Measurements from ENCODE around the gene DOCK3. TPM values are rescaled to one million over a fixed set of nuclear protein-coding genes. Genes with fewer than 3 reads are reported as not detected.
"Not testable (repeated sequence)": the region's sequence is repeated elsewhere in the genome, so short reads cannot be mapped to it uniquely, and the experiment has no call there.

Gene DOCK3
- total RNA-seq, 1 experiment from 2014 or later, result 8.3 TPM

- H3K4me1 Mint-ChIP-seq, result peaks cover 25 to 33% of the 10 kb centered on the region in 2 experiments
- no CpG with 5 or more reads among the region's 2 CpGs for WGBS (ENCODE audit: extremely low coverage, insufficient read length, low lambda C conversion rate)
Measured at GRCh38 chr3:50687916-50688315, 13.2 kb downstream of the DOCK3 start.

GRCh38 chr3:50688602-50689001 is 13.9 kb downstream of the DOCK3 start:
- not testable (repeated sequence) for H3K4me1 ChIP-seq (ENCODE audit: insufficient read depth, low read length); H2AFZ ChIP-seq (ENCODE audit: low read length); H2BK15ac ChIP-seq (ENCODE audit: low read depth, low read length); H3K23me2 ChIP-seq (ENCODE audit: insufficient read length, low read depth, low read length, poor library complexity, severe bottlenecking); H4K8ac ChIP-seq (replicated peaks; ENCODE audit: insufficient read length, low read depth, low read length); H2AK5ac ChIP-seq (ENCODE audit: insufficient read length, low read length); H4K20me1 ChIP-seq (ENCODE audit: control insufficient read depth, insufficient read depth, insufficient read length); H3K9ac ChIP-seq (ENCODE audit: extremely low read depth, insufficient read length, low read length); DNase-seq; H2BK120ac ChIP-seq (ENCODE audit: low read depth, low read length, poor library complexity, severe bottlenecking); H3K4me3 Mint-ChIP-seq; H3T11ph ChIP-seq (ENCODE audit: low read length); H2BK5ac ChIP-seq (ENCODE audit: insufficient read length, low read length); H3K27me3 Mint-ChIP-seq (ENCODE audit: low read depth); H3K23ac ChIP-seq (ENCODE audit: insufficient read length, low read depth, low read length); H3K9me3 Mint-ChIP-seq; H2BK12ac ChIP-seq (ENCODE audit: insufficient read length, low read depth, low read length); H3K79me1 ChIP-seq (ENCODE audit: insufficient read depth, low read depth, low read length, poor library complexity, severe bottlenecking); H3K27me3 ChIP-seq (ENCODE audit: insufficient read depth, low read length); H3K4me2 ChIP-seq (ENCODE audit: insufficient read depth, insufficient read length, low read length); H4K91ac ChIP-seq (ENCODE audit: insufficient read length, low read depth, low read length); H3K14ac ChIP-seq (ENCODE audit: insufficient read depth, low read length); H2BK20ac ChIP-seq (ENCODE audit: low read depth, low read length, poor library complexity, severe bottlenecking); H3K18ac ChIP-seq (ENCODE audit: insufficient read length, low read depth, low read length); H3K56ac ChIP-seq (ENCODE audit: insufficient read length, low read depth, low read length); H3K9me3 ChIP-seq (ENCODE audit: control insufficient read depth, low read depth, low read length); H4K5ac ChIP-seq (ENCODE audit: insufficient read length, low read depth, low read length); H3K4ac ChIP-seq (ENCODE audit: low read depth, low read length); H3K79me2 ChIP-seq (ENCODE audit: insufficient read depth, low read length)
- H3K4me1 Mint-ChIP-seq, result peaks cover 25 to 33% of the 10 kb centered on the region in 2 experiments
- WGBS (ENCODE audit: extremely low coverage, insufficient read length, low lambda C conversion rate), result no CpG with 5 or more reads among the region's 4 CpGs
- H3K27ac ChIP-seq (ENCODE audit: insufficient read length, low read depth, low read length), result peak overlapping the region; percentile 67
- H3K27ac Mint-ChIP-seq, result peak overlapping the region in 2 of 3 experiments; percentile 41 to 78; a peak in 3 of 7 replicates
- peaks cover 3 to 16% (median 12%) of the 10 kb centered on the region in 3 experiments for H3K36me3 Mint-ChIP-seq (ENCODE audit: insufficient read depth in 1 of 3, low read depth in 3 of 3)

More at GRCh38 chr3:50687916-50688315, 13.2 kb downstream of the DOCK3 start:
- H2AK5ac ChIP-seq (ENCODE audit: insufficient read length, low read length), result no peak overlapping the region
- no peak overlapping the region for H3K14ac ChIP-seq (ENCODE audit: insufficient read depth, low read length)
- H3K27me3 ChIP-seq (ENCODE audit: insufficient read depth, low read length), result no peaks in the 10 kb centered on the region
- no peak overlapping the region for H2BK12ac ChIP-seq (ENCODE audit: insufficient read length, low read depth, low read length)
- H3K4me1 ChIP-seq (ENCODE audit: insufficient read depth, low read length), result peaks cover 3% of the 10 kb centered on the region; the same call in 1 of the 2 replicates
- no peak overlapping the region for H4K5ac ChIP-seq (ENCODE audit: insufficient read length, low read depth, low read length)
- H3K56ac ChIP-seq (ENCODE audit: insufficient read length, low read depth, low read length), result no peak overlapping the region
- Mint-ChIP-seq H3K27ac (0 out of 7 replicates have a peak overlapping the region, but pooled peaks of 1 of the 3 experiments have one; percentile 58), H3K9me3 (peaks cover 3 to 9% of the 10 kb centered on the region in 2 experiments; a peak in 3 of 5 replicates), H3K4me3 (no peak overlapping the region), H3K27me3 (ENCODE audit: low read depth) (no peaks in the 10 kb centered on the region), H3K36me3 (ENCODE audit: insufficient read depth in 1 of 3, low read depth in 3 of 3) (peaks cover 3 to 16% (median 12%) of the 10 kb centered on the region in 3 experiments)
- H3K4me2 ChIP-seq (ENCODE audit: insufficient read depth, insufficient read length, low read length), result no peak overlapping the region
- DNase-seq, result no peak
- no peaks in the 10 kb centered on the region for H3K79me1 ChIP-seq (ENCODE audit: insufficient read depth, low read depth, low read length, poor library complexity, severe bottlenecking)
- no peak overlapping the region for H3K18ac ChIP-seq (ENCODE audit: insufficient read length, low read depth, low read length)
- no peak overlapping the region for H4K91ac ChIP-seq (ENCODE audit: insufficient read length, low read depth, low read length)
- no peak overlapping the region for H4K8ac ChIP-seq (replicated peaks; ENCODE audit: insufficient read length, low read depth, low read length)
- no peak overlapping the region for H3T11ph ChIP-seq (ENCODE audit: low read length)
- H3K9ac ChIP-seq (ENCODE audit: extremely low read depth, insufficient read length, low read length), result no peak overlapping the region
- no peaks in the 10 kb centered on the region for H3K23me2 ChIP-seq (ENCODE audit: insufficient read length, low read depth, low read length, poor library complexity, severe bottlenecking)
- no peak overlapping the region for H2BK120ac ChIP-seq (ENCODE audit: low read depth, low read length, poor library complexity, severe bottlenecking)
- peaks cover 5% of the 10 kb centered on the region; the same call in 1 of the 2 replicates for H3K79me2 ChIP-seq (ENCODE audit: insufficient read depth, low read length)
- no peaks in the 10 kb centered on the region for H3K9me3 ChIP-seq (ENCODE audit: control insufficient read depth, low read depth, low read length)
- no peak overlapping the region for H2BK15ac ChIP-seq (ENCODE audit: low read depth, low read length)
- H3K27ac ChIP-seq (ENCODE audit: insufficient read length, low read depth, low read length), result no peak overlapping the region
- H4K20me1 ChIP-seq (ENCODE audit: control insufficient read depth, insufficient read depth, insufficient read length), result no peaks in the 10 kb centered on the region
- H3K4ac ChIP-seq (ENCODE audit: low read depth, low read length), result no peak overlapping the region
- H2BK20ac ChIP-seq (ENCODE audit: low read depth, low read length, poor library complexity, severe bottlenecking), result no peak overlapping the region
- no peak overlapping the region for H3K23ac ChIP-seq (ENCODE audit: insufficient read length, low read depth, low read length)
- H2BK5ac ChIP-seq (ENCODE audit: insufficient read length, low read length), result no peak overlapping the region
- no peak for TF ChIP-seq CTCF (conservative IDR thresholded peaks at IDR 0.05)
- no peak overlapping the region for H2AFZ ChIP-seq (ENCODE audit: low read length)

Data from H9 (cell line).